Endothelial cell of umbilical vein (primary cell): Measurements from ENCODE around the gene METTL8.

Experiments used
- CTCF ChIP-seq, 2 donors: IDR thresholded peaks; 1 replicate in 1 of 2; 2 replicates in 1 of 2; pipeline ENCODE4 v1.5.1; 2011; ENCODE audit warnings: low read length in 2 of 2, mild to moderate bottlenecking in 2 of 2, moderate library complexity in 2 of 2, control low read depth in 1 of 2, inconsistent platforms in 1 of 2, low read depth in 1 of 2; ENCODE audit not compliant: insufficient read depth in 1 of 2; ENCODE audit errors: extremely low read depth in 1 of 2
- POLR2A ChIP-seq: IDR thresholded peaks from 2 replicates; pipeline ENCODE4 v1.6.1; 2012; ENCODE audit warnings: low read depth, mild to moderate bottlenecking, control low read depth, low read length

- TF ChIP-seq POLR2A: no peak
- TF ChIP-seq CTCF (IDR thresholded peaks at IDR 0.05; ENCODE audit: extremely low read depth in 1 of 2, insufficient read depth in 1 of 2, low read depth in 1 of 2, low read length in 2 of 2): no peak
Measured at GRCh38 chr2:171322928-171323327, 110.9 kb downstream of the METTL8 start.
